Right lobe of liver (tissue), 4 donors: Measurements from ENCODE around the gene EDC4.

Experiments
- POLR2A ChIP-seq: fragments of 450-650 bp; IDR thresholded peaks from one replicate; pipeline ENCODE4 v1.6.1; 2017; ENCODE audit warnings: antibody characterized with exemption, mild to moderate bottlenecking
- TF ChIP-seq, protein P1 (sequence below), 4 donors: fragments of 200-600 bp in 3 of 4; fragments of 450-650 bp in 1 of 4; IDR thresholded peaks; one replicate each; pipeline versions ENCODE4 v1.5.1 to v1.8.0; 2016 to 2022; ENCODE audit warnings: antibody characterized with exemption in 4 of 4, mild to moderate bottlenecking in 2 of 4
- donor health status: DM: no; HTN: no; CAD: no.
- donor health status: DM: no; HTN: no; CAD: no.
- donor health status: DM: no; HTN: yes; CAD: no.

DNA sequence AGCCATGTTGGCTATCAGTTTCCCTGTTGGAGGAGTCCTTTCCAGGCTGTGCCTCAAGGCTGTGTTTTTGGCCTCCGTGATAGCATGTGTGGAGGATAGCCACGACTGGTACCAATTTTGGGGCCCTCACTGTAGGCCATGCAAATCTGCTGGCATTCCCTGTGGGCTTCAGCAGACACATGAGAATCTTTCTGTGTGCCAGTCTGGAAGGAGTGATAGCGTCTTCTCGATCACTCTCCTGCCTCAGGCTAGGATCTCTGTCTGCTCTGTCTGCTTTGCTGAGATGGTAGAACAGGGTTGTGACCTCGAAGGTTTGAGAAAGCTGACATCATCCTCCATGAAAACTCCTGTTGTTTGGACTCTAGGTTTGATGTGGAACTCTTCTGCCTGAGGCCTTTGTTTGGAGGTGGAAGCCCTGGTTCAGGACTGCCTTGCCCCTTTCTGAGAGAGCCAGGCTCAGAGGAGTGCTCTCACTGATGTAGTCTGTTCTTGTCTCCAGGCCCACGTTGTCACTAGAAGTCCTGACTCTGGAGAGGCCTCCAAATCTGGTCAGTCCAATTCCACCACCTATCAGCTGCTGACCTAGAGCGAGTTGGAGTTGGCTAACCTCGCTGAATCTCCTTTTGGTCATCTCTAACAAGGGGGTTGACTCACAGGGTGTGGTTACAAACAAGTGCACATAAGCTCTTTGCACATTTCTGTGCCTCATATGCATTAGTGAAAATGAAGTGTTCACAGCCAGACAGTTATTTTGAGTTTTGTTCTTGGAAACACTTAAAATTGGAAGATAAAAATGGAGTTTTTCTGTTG is 12.1 kb upstream of the EDC4 start:
- no peak for TF ChIP-seq POLR2A
- TF ChIP-seq, protein P1, sequence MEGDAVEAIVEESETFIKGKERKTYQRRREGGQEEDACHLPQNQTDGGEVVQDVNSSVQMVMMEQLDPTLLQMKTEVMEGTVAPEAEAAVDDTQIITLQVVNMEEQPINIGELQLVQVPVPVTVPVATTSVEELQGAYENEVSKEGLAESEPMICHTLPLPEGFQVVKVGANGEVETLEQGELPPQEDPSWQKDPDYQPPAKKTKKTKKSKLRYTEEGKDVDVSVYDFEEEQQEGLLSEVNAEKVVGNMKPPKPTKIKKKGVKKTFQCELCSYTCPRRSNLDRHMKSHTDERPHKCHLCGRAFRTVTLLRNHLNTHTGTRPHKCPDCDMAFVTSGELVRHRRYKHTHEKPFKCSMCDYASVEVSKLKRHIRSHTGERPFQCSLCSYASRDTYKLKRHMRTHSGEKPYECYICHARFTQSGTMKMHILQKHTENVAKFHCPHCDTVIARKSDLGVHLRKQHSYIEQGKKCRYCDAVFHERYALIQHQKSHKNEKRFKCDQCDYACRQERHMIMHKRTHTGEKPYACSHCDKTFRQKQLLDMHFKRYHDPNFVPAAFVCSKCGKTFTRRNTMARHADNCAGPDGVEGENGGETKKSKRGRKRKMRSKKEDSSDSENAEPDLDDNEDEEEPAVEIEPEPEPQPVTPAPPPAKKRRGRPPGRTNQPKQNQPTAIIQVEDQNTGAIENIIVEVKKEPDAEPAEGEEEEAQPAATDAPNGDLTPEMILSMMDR (IDR thresholded peaks at IDR 0.05) = no peak
